Ascending aorta (tissue), 2 donors: Measurements from ENCODE around the gene DYNLL1. TPM values are rescaled to one million over a fixed set of nuclear protein-coding genes. Genes with fewer than 3 reads are reported as not detected.

Source experiments
- DNase-seq, 2 donors: peaks; one replicate each; pipeline ENCODE4 v3.0.0-alpha.2; 2019; ENCODE audit warnings: low spot score in 2 of 2
- H3K27ac ChIP-seq, 2 donors: fragments of 200-600 bp; sonication (generic); one replicate each; pipeline ENCODE4 v1.5.1; 2016 to 2017; ENCODE audit warnings: mild to moderate bottlenecking in 1 of 2
- H3K27me3 ChIP-seq: fragments of 200-600 bp; sonication (generic); one replicate; pipeline ENCODE4 v1.5.1; 2017
- H3K36me3 ChIP-seq, 2 donors: fragments of 200-600 bp; sonication (generic); one replicate each; pipeline ENCODE4 v1.5.1; 2016
- H3K4me1 ChIP-seq, 2 donors: fragments of 200-600 bp; sonication (generic); one replicate each; pipeline ENCODE4 v1.5.1; 2016 to 2017; ENCODE audit warnings: mild to moderate bottlenecking in 1 of 2
- H3K4me3 ChIP-seq, 2 donors: fragments of 200-600 bp; sonication (generic); one replicate each; pipeline ENCODE4 v1.5.1; 2016 to 2017; ENCODE audit warnings: mild to moderate bottlenecking in 1 of 2
- H3K9me3 ChIP-seq, 2 donors: fragments of 200-600 bp; sonication (generic); one replicate each; pipeline ENCODE4 v1.5.1; 2016
- CTCF ChIP-seq, 3 experiments: fragments of 200-600 bp in 2 of 3; fragments of 450-650 bp in 1 of 3; sonication (generic) in 2 of 3; IDR thresholded peaks; one replicate each; pipeline ENCODE4 v1.5.1; 2016 to 2019; ENCODE audit warnings: antibody characterized with exemption in 3 of 3, mild to moderate bottlenecking in 1 of 3, moderate library complexity in 1 of 3
- intact Hi-C: fragments of 100-400 bp; cut with DNase I; formaldehyde crosslinking; loops from one replicate; pipeline ENCODE4 v1.15.1; 2023
- total RNA-seq: library from RNA; depleted of rRNA; stranded (reverse); fragments of >200 nt; gene quantifications from one replicate; pipeline ENCODE4 v1.1.0, GENCODE V29; 2016

The DYNLL1 gene
- total RNA-seq, 1 donor from 2014 or later, result 216 TPM

- TF ChIP-seq CTCF (IDR thresholded peaks at IDR 0.05), result no peak
- intact Hi-C loops, result no loop called here
- H3K27me3 ChIP-seq, result no peaks in the 10 kb centered on the region
- H3K4me1 ChIP-seq, result no peaks in the 10 kb centered on the region
- no peaks in the 10 kb centered on the region for H3K9me3 ChIP-seq
- H3K36me3 ChIP-seq, result peaks cover 46 to 49% of the 10 kb centered on the region in 2 donors
- no peak overlapping the region for H3K4me3 ChIP-seq
- no peak for DNase-seq
- H3K27ac ChIP-seq, result no peak overlapping the region
Observed at GRCh38 chr12:120455302-120455701, 40.6 kb upstream of the DYNLL1 start.

GRCh38 chr12:120457133-120457532 is 38.8 kb upstream of the DYNLL1 start:
- Histone ChIP-seq H3K4me3 (no peak overlapping the region), H3K4me1 (no peaks in the 10 kb centered on the region), H3K36me3 (peaks cover 57 to 63% of the 10 kb centered on the region in 2 donors), H3K27me3 (no peaks in the 10 kb centered on the region), H3K27ac (no peak overlapping the region), H3K9me3 (no peaks in the 10 kb centered on the region)
- no peak for TF ChIP-seq CTCF (IDR thresholded peaks at IDR 0.05)
- intact Hi-C loops, result no loop called here
- no peak for DNase-seq

- Histone ChIP-seq H3K27ac (no peak overlapping the region), H3K27me3 (no peaks in the 10 kb centered on the region), H3K9me3 (no peaks in the 10 kb centered on the region), H3K36me3 (peaks cover 86 to 93% of the 10 kb centered on the region in 2 donors), H3K4me1 (no peaks in the 10 kb centered on the region), H3K4me3 (no peak overlapping the region)
- intact Hi-C loops, result no loop called here
- no peak for DNase-seq
- no peak for TF ChIP-seq CTCF (IDR thresholded peaks at IDR 0.05)
Observed at GRCh38 chr12:120460157-120460556, 35.8 kb upstream of the DYNLL1 start.

GRCh38 chr12:120462099-120462640 is 33.7 kb upstream of the DYNLL1 start:
- no peak overlapping the region for H3K27ac ChIP-seq
- no peaks in the 10 kb centered on the region for H3K9me3 ChIP-seq
- no peaks in the 10 kb centered on the region for H3K27me3 ChIP-seq
- intact Hi-C loops, result no loop called here
- no peak overlapping the region for H3K4me3 ChIP-seq
- no peak for TF ChIP-seq CTCF (IDR thresholded peaks at IDR 0.05)
- no peak for DNase-seq
- peaks cover 78 to 85% of the 10 kb centered on the region in 2 donors for H3K36me3 ChIP-seq
- peaks cover 0 to 13% of the 10 kb centered on the region in 2 donors for H3K4me1 ChIP-seq

GRCh38 chr12:120463712-120464111 is 32.2 kb upstream of the DYNLL1 start:
- no peak for DNase-seq
- Histone ChIP-seq H3K36me3 (peaks cover 64 to 74% of the 10 kb centered on the region in 2 donors), H3K9me3 (no peaks in the 10 kb centered on the region), H3K27me3 (no peaks in the 10 kb centered on the region), H3K4me1 (peaks cover under 1 to 18% of the 10 kb centered on the region in 2 donors), H3K27ac (no peak overlapping the region), H3K4me3 (no peak overlapping the region)
- intact Hi-C loops, result no loop called here
- no peak for TF ChIP-seq CTCF (IDR thresholded peaks at IDR 0.05)

- DNase-seq, result no peak
- intact Hi-C loops, result no loop called here
- peaks cover 44 to 53% of the 10 kb centered on the region in 2 donors for H3K36me3 ChIP-seq
- H3K27ac ChIP-seq, result no peak overlapping the region
- H3K27me3 ChIP-seq, result no peaks in the 10 kb centered on the region
- peaks cover 8 to 27% of the 10 kb centered on the region in 2 donors for H3K4me1 ChIP-seq
- no peaks in the 10 kb centered on the region for H3K9me3 ChIP-seq
- TF ChIP-seq CTCF (IDR thresholded peaks at IDR 0.05), result no peak
- no peak overlapping the region for H3K4me3 ChIP-seq
Observed at GRCh38 chr12:120465756-120466155, 30.2 kb upstream of the DYNLL1 start.
